NCI-H226 (cell line): Measurements from ENCODE around the gene ZNF524.
"Not testable (repeated sequence)": the region's sequence is repeated elsewhere in the genome, so short reads cannot be mapped to it uniquely, and the experiment has no call there.

Experiments
- DNase-seq: peaks from one replicate; pipeline ENCODE4 v3.0.0-alpha.2; 2015

Gene ZNF524, protein sequence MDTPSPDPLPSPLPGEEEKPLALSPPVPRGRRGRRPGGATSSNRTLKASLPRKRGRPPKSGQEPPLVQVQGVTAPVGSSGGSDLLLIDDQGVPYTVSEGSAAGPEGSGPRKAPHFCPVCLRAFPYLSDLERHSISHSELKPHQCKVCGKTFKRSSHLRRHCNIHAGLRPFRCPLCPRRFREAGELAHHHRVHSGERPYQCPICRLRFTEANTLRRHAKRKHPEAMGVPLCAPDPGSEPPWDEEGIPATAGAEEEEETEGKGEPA

GRCh38 chr19:55599842-55600661, at the start of gene ZNF524:
ZNF524 (plus strand) TSS chr19:55600288; CDS start chr19:55602113, 1,825 bp downstream.
- DNase-seq, result peak; percentile 86

DNA sequence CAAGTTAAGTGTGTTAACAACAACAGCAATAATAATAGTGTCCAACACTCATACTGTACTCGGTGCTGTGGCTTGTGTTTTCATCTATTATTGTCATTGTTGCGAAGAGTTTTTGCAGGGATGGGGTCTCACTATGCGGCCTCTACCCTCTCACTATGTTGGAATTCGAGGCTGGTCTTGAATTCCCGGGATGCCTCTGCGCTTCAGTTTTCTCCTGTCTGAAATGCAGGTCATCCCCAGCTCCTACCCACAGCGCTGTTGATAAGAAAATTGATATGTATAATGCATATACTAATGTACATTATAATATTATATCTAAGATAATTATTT, 49.8 kb upstream of the ZNF524 start:
- DNase-seq, result no peak

DNA sequence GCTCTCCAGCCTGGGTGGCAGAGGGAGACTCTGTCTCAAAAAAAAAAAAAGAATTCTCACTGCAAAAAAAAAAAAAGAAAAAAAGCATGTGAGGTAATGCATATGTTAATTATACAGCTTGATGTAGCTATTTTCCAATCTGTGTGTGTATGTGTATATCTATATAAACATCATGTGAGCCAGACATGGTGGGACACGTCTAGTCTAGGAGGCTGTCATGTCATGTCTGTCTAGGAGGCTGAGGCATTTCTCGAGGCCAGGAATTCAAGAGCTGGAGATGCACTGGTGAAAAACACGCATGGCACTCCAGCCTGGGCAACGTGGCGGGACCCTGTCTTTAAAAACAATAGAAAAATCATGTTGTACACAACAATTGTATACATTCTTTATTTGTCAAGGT, 47.9 kb upstream of the ZNF524 start:
- DNase-seq, result no peak

GRCh38 chr19:55552620-55553019, 47.5 kb upstream of the ZNF524 start:
- DNase-seq, result peak; percentile 95

DNA sequence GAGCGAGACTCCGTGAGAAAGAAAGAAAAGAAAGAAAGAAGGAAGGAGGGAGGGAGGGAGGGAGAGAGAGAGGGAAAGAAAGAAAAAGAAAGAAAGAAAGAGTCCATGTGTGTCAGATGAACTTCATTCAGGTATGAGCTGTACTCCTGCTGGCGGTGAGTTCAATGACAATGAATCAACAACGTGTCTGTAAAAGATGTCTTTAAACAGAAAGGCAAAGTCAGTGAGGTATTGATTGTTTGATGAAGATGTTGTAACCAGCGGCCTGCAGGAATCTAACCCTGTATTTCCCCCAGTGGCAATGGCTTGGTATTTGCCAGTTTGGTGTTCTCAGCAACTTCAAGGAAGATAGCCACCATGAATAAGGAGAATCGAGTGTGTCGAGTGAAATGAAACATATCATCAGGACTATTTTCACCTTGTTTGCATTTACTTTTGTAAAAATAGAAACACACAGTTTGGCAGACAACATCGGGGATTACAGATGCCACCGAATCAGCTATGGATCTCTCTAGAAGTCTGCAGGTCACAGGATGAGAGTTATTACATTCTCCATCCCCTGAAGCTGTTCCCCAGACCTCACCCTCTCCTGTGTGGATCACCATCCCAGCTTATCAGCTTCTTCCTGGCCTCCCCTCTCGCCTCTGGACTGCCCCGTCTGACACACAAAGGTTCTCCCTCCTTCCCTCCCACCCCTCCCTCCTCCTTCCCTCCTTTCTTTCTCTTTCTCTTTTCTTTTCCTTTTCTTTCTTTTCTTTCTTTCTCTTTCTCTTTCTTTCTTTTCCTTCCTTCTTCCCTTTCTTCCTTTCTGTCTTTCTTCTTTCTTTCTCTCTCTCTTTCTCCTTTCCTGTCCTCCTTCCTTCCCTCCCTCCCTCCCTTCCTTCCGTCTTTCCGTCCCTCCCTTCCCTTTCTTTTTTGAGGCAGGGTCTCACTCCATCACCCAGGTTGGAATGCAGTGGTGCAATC, 46.6 kb upstream of the ZNF524 start:
- peak; percentile 81 for DNase-seq

DNA sequence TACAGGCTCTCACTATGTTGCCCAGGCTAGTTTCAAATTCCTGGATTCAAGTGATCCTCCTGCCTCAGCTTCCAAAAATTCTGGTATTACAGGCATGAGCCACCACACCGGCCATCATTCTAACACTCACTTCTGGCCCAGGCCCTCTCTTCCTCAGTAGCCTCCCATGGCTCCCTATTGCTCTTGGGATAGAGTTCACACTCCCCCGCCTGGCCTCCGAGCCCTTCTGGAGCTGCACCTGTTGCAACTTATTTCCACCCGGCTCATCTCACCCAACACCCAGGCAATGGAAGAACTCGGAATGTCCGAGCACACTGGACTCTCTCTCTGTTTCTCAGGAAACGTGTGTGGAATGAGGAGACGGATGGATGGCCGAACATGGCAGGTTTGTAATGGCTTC, 45.8 kb upstream of the ZNF524 start:
- DNase-seq, result no peak

DNA sequence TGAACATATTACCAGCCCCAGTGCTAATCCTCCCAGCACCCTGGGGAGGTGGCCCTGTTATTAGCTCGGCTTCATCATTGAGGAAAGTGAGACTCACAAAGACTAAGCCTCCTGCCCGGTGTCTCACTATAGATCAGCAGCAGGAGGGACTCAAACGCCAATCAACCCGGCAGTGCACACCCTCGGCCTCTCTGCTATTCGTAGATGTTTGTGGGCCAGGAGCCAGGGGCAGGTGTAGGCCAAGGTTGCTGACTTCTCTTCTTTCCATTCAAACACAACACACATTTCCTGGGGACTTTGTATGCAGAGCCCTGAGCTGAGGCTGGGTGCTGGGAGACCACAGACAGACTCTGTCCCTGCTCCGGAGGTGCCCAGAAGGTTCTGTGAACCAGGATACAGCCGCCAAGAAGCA, 45.3 kb upstream of the ZNF524 start:
- DNase-seq, result no peak

GRCh38 chr19:55559684-55560083, 40.4 kb upstream of the ZNF524 start:
- DNase-seq, result no peak

GRCh38 chr19:55563261-55563690, 36.8 kb upstream of the ZNF524 start:
- DNase-seq, result peak; percentile 97

- DNase-seq, result no peak
These were observed 33.3 kb upstream of the ZNF524 start for GRCh38 chr19:55566823-55567222.

DNA sequence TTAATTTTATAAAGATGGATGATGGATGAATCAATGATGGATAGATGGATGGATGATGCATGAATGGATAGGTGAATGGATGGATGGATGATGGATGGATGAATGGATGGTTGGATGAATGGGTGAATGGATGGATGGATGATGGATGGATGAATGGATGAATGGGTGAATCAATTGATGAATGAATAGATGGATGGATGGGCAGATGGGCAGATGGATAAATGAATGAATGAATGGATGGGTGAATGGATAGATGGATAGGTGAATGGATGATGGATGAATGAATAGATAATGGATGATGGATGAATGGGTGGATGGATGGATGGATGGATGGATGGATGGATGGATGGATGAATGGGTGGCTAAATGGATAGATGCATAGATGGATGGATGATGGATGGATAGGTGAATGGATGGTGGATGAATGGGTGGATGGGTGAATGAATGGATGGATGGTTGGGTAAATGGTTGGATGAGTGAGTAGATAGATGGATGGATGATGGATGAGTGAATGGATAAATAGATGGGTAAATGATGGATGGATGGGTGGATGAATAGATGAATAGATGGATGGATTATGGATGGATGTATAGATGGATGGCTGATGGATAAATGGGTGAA, 32.3 kb upstream of the ZNF524 start:
- no peak for DNase-seq

- not testable (repeated sequence) for DNase-seq
These were observed 30.6 kb upstream of the ZNF524 start for GRCh38 chr19:55569477-55569876.

- DNase-seq, result not testable (repeated sequence)
These were observed 26.2 kb upstream of the ZNF524 start for GRCh38 chr19:55573929-55574328.

GRCh38 chr19:55576746-55577145, 23.3 kb upstream of the ZNF524 start:
- no peak for DNase-seq

- no peak for DNase-seq
These were observed 21.9 kb upstream of the ZNF524 start for GRCh38 chr19:55578031-55578760.

GRCh38 chr19:55578761-55579747, 21.0 kb upstream of the ZNF524 start:
- DNase-seq, result no peak

DNA sequence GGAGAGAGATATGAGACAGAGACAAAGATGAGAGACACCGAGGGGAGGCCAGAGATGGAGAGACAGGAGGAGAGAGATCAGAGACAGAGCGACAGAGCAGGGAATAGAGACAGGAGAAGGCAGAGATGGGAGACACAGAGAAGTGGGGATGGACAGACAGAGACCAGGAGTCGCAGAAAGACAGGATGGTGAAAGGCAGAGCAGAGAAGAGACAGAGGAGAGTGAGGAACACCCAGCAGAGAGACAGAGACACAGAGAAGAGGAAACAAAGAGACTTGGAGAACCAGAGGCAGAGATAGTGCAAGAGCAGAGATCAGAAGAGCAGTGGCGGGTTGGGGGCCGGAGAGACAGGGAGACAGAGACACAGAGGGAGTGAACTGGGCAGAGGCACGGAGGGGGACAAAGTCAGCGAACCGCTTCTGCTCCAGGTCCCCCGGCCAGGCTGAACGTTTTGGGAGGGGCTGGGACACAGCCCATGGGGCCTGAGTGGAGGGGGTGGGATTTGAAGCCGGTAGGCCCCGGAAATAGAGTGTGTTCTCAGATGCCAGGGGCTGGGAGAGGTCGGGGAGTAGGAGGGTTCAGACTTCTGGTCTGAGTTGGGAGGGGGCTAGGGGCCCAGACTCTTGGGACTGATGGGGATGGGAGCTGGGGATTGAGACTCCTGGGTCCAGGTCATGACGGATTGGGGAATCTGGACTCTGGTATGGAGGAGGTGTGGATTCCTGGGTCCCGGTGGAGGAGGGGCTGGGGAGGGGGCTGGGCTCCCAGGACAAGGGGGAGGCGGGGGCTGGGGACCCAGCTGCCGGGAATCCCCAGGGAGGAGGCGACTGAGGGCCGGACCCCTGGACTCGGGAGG, 20.1 kb upstream of the ZNF524 start:
- DNase-seq, result peak; percentile 53

DNA sequence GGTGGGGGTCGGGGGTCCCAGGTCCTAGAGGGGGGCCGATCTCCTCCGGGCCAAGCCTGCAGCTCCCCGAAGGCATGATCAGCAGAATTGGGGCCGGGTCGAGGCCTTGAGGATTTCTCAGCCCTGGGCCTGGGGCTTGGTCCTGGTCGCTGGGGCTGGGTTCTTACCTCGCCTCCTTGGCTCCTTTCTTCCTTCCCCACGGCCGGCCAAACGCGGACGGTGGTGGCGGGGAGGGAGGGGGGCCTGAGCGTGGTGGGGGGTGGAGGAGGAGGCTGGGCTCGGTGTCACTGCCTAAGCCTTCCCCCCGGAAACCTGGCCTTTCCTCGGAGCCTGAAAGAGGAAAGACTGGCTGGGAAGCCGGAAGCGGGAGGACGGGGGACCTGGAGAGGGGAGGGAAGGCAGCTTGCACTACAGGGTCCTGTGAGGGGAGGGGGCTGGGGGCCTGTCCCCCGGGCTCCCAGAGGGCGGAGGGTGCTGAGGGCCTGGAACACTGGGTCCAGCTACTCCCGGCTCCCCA, 19.4 kb upstream of the ZNF524 start, which contains the start of gene ZNF579:
Gene ZNF579, minus strand, starts transcription at position 221 of the 517 bp plus-strand sequence. CDS start 1,209 bp downstream, outside the sequence.
- DNase-seq, result peak; percentile 91

DNA sequence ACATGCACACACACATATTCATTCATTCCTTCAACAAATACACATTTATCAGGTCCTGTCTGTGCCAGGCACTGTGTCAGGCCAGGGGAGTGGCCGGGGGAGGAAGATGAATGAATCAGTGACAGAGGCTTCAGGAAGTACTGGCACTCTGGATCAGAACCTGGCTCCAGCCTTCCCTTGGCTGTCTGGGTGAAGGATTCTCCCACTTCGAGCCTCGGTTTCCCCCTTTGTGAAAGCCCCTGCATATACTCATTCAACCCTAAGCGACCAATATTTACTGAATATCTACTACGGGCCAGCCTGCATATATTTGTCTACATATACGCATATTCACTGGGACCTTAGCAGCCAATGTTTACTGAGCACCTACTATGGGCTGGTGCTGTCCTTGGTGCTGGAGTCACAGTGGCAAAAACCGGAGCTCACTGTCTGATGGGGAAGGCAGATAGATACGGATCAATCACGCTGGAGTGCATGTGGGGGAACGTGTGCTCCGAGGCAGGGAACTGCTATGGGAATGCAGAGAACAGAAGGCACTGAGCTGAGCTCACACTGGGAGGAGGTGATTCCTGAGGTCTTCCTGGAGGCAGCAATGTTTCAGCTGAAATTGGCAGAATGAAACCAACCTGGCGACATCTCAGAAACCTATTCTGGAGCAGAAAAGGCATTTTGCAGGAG, 18.8 kb upstream of the ZNF524 start:
- DNase-seq, result peak; percentile 67
